ENCODE measurements around the gene PRKCH. TPM values are rescaled to one million over a fixed set of nuclear protein-coding genes. Genes with fewer than 3 reads are reported as not detected.

Gene PRKCH
- total and polyA plus RNA-seq, 2 of the 13 experiments (the other 11 are each of a cell fraction or from before 2014, with no cell fraction given) = 0.48 to 1.3 TPM

DNA sequence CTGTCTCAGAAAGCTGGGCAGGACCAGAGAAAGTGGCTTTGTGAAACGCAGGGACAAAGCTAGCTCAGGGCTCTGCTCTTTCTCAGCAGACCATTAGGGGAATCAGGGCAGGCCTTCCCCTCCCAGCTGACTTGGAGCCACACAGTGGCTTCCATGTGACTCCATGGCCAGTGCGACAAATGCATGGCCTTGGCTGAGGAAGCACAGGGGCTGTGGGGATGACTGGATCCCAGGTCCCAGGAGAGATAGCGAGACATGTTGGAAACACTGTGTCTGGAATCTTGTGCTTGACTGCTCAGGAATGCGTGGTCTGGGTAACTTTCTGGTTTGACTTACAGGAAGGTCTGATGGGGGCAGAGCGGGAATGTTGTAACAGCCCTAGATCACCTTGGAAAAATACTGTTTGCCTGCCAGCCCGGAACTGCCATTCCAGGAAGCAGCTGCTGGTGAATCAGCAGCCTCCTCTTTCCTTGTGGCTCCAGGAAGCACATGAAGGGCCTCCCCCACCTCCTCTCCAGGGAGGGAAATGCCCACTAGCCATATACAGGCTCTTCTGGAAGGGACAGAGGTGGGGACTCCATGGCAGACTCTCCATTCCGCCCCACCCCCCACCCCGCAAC is 240.4 kb downstream of the PRKCH start (continued):
- no peak for TF ChIP-seq ZNF615 (CRISPR knock-in tag; IDR thresholded peaks at IDR 0.05; ENCODE audit: borderline replicate concordance)
- peak; percentile 65; the same call in 1 of the 2 replicates for TF ChIP-seq HIVEP1 (CRISPR knock-in tag; IDR thresholded peaks at IDR 0.05)
- peak; percentile 74 for TF ChIP-seq BCL6 (CRISPR knock-in tag; IDR thresholded peaks at IDR 0.05)
- TF ChIP-seq ZFP1 (CRISPR knock-in tag; IDR thresholded peaks at IDR 0.05) = no peak
- TF ChIP-seq, protein P1, sequence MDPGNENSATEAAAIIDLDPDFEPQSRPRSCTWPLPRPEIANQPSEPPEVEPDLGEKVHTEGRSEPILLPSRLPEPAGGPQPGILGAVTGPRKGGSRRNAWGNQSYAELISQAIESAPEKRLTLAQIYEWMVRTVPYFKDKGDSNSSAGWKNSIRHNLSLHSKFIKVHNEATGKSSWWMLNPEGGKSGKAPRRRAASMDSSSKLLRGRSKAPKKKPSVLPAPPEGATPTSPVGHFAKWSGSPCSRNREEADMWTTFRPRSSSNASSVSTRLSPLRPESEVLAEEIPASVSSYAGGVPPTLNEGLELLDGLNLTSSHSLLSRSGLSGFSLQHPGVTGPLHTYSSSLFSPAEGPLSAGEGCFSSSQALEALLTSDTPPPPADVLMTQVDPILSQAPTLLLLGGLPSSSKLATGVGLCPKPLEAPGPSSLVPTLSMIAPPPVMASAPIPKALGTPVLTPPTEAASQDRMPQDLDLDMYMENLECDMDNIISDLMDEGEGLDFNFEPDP (CRISPR knock-in tag; conservative IDR thresholded peaks at IDR 0.05) = no peak
- no peak for TF ChIP-seq ZNF460 (CRISPR knock-in tag; IDR thresholded peaks at IDR 0.05; ENCODE audit: borderline replicate concordance)
- TF ChIP-seq ZSCAN12 (CRISPR knock-in tag; IDR thresholded peaks at IDR 0.05) = no peak
- TF ChIP-seq, protein P2, sequence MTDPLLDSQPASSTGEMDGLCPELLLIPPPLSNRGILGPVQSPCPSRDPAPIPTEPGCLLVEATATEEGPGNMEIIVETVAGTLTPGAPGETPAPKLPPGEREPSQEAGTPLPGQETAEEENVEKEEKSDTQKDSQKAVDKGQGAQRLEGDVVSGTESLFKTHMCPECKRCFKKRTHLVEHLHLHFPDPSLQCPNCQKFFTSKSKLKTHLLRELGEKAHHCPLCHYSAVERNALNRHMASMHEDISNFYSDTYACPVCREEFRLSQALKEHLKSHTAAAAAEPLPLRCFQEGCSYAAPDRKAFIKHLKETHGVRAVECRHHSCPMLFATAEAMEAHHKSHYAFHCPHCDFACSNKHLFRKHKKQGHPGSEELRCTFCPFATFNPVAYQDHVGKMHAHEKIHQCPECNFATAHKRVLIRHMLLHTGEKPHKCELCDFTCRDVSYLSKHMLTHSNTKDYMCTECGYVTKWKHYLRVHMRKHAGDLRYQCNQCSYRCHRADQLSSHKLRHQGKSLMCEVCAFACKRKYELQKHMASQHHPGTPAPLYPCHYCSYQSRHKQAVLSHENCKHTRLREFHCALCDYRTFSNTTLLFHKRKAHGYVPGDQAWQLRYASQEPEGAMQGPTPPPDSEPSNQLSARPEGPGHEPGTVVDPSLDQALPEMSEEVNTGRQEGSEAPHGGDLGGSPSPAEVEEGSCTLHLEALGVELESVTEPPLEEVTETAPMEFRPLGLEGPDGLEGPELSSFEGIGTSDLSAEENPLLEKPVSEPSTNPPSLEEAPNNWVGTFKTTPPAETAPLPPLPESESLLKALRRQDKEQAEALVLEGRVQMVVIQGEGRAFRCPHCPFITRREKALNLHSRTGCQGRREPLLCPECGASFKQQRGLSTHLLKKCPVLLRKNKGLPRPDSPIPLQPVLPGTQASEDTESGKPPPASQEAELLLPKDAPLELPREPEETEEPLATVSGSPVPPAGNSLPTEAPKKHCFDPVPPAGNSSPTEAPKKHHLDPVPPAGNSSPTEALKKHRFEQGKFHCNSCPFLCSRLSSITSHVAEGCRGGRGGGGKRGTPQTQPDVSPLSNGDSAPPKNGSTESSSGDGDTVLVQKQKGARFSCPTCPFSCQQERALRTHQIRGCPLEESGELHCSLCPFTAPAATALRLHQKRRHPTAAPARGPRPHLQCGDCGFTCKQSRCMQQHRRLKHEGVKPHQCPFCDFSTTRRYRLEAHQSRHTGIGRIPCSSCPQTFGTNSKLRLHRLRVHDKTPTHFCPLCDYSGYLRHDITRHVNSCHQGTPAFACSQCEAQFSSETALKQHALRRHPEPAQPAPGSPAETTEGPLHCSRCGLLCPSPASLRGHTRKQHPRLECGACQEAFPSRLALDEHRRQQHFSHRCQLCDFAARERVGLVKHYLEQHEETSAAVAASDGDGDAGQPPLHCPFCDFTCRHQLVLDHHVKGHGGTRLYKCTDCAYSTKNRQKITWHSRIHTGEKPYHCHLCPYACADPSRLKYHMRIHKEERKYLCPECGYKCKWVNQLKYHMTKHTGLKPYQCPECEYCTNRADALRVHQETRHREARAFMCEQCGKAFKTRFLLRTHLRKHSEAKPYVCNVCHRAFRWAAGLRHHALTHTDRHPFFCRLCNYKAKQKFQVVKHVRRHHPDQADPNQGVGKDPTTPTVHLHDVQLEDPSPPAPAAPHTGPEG (CRISPR knock-in tag; IDR thresholded peaks at IDR 0.05) = no peak
- no peak for TF ChIP-seq ZNF180 (CRISPR knock-in tag; IDR thresholded peaks at IDR 0.05; ENCODE audit: borderline replicate concordance, low read depth)
- peak; percentile 34; the same call in 1 of the 2 replicates for TF ChIP-seq GLI4 (CRISPR knock-in tag; IDR thresholded peaks at IDR 0.05; ENCODE audit: borderline replicate concordance)
- TF ChIP-seq, protein P3, sequence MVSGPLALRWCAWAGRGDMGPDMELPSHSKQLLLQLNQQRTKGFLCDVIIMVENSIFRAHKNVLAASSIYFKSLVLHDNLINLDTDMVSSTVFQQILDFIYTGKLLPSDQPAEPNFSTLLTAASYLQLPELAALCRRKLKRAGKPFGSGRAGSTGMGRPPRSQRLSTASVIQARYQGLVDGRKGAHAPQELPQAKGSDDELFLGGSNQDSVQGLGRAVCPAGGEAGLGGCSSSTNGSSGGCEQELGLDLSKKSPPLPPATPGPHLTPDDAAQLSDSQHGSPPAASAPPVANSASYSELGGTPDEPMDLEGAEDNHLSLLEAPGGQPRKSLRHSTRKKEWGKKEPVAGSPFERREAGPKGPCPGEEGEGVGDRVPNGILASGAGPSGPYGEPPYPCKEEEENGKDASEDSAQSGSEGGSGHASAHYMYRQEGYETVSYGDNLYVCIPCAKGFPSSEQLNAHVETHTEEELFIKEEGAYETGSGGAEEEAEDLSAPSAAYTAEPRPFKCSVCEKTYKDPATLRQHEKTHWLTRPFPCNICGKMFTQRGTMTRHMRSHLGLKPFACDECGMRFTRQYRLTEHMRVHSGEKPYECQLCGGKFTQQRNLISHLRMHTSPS (CRISPR knock-in tag; IDR thresholded peaks at IDR 0.05; ENCODE audit: low read depth) = peak; percentile 88
- TF ChIP-seq, protein P4, sequence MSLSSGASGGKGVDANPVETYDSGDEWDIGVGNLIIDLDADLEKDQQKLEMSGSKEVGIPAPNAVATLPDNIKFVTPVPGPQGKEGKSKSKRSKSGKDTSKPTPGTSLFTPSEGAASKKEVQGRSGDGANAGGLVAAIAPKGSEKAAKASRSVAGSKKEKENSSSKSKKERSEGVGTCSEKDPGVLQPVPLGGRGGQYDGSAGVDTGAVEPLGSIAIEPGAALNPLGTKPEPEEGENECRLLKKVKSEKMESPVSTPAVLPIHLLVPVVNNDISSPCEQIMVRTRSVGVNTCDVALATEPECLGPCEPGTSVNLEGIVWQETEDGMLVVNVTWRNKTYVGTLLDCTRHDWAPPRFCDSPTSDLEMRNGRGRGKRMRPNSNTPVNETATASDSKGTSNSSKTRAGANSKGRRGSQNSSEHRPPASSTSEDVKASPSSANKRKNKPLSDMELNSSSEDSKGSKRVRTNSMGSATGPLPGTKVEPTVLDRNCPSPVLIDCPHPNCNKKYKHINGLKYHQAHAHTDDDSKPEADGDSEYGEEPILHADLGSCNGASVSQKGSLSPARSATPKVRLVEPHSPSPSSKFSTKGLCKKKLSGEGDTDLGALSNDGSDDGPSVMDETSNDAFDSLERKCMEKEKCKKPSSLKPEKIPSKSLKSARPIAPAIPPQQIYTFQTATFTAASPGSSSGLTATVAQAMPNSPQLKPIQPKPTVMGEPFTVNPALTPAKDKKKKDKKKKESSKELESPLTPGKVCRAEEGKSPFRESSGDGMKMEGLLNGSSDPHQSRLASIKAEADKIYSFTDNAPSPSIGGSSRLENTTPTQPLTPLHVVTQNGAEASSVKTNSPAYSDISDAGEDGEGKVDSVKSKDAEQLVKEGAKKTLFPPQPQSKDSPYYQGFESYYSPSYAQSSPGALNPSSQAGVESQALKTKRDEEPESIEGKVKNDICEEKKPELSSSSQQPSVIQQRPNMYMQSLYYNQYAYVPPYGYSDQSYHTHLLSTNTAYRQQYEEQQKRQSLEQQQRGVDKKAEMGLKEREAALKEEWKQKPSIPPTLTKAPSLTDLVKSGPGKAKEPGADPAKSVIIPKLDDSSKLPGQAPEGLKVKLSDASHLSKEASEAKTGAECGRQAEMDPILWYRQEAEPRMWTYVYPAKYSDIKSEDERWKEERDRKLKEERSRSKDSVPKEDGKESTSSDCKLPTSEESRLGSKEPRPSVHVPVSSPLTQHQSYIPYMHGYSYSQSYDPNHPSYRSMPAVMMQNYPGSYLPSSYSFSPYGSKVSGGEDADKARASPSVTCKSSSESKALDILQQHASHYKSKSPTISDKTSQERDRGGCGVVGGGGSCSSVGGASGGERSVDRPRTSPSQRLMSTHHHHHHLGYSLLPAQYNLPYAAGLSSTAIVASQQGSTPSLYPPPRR (CRISPR knock-in tag; IDR thresholded peaks at IDR 0.05; ENCODE audit: borderline replicate concordance) = peak; percentile 50
- TF ChIP-seq ZNF496 (CRISPR knock-in tag; IDR thresholded peaks at IDR 0.05; ENCODE audit: insufficient replicate concordance) = no peak
- TF ChIP-seq ERF (CRISPR knock-in tag; IDR thresholded peaks at IDR 0.05) = peak; percentile 20; the same call in 1 of the 2 replicates
